HG03064 (cell line): ENCODE results near the gene SH2D2A.
"Not testable (repeated sequence)": the region's sequence is repeated elsewhere in the genome, so short reads cannot be mapped to it uniquely, and the experiment has no call there.

Experiments
- ATAC-seq: cut with Tn5 transposase; IDR thresholded peaks from one replicate; pipeline ENCODE4 v1.9.1; 2021; ENCODE audit warnings: low read depth; ENCODE audit not compliant: unreplicated experiment

The SH2D2A gene

GRCh38 chr1:156775799-156776198, 40.8 kb downstream of the SH2D2A start:
- ATAC-seq, result no peak

GRCh38 chr1:156773607-156774006, 43.0 kb downstream of the SH2D2A start:
- no peak for ATAC-seq

- ATAC-seq, result no peak
Measured at GRCh38 chr1:156772728-156773497, 43.7 kb downstream of the SH2D2A start.

GRCh38 chr1:156772222-156772621, 44.4 kb downstream of the SH2D2A start:
- ATAC-seq, result no peak

GRCh38 chr1:156768610-156769295, 47.9 kb downstream of the SH2D2A start:
- no peak for ATAC-seq

GRCh38 chr1:156767879-156768604, 48.6 kb downstream of the SH2D2A start:
- ATAC-seq, result no peak

- peak; percentile 88 for ATAC-seq
Measured at GRCh38 chr1:156767101-156767878, 49.4 kb downstream of the SH2D2A start, which contains the start of gene PRCC. Gene PRCC, plus strand, starts transcription at chr1:156767535. Its CDS starts 237 bp downstream, at chr1:156767772.

GRCh38 chr1:156766298-156767100, 50.1 kb downstream of the SH2D2A start:
- ATAC-seq, result no peak

- ATAC-seq, result no peak
Measured at GRCh38 chr1:156765666-156766065, 51.0 kb downstream of the SH2D2A start.

- not testable (repeated sequence) for ATAC-seq
Measured at GRCh38 chr1:156765136-156765535, 51.5 kb downstream of the SH2D2A start.

- ATAC-seq, result no peak
Measured at GRCh38 chr1:156760796-156761104, 55.9 kb downstream of the SH2D2A start.

- no peak for ATAC-seq
Measured at GRCh38 chr1:156760092-156760795, 56.4 kb downstream of the SH2D2A start.

GRCh38 chr1:156757572-156758253, 58.9 kb downstream of the SH2D2A start:
- not testable (repeated sequence) for ATAC-seq

- ATAC-seq, result no peak
Measured at GRCh38 chr1:156756355-156756754, 60.3 kb downstream of the SH2D2A start.
